Upper lobe of right lung (tissue), 1 donor: Measurements from ENCODE around the gene GANC. TPM values are rescaled to one million over a fixed set of nuclear protein-coding genes. Genes with fewer than 3 reads are reported as not detected.

Source experiments
- ATAC-seq: fragments of 200-7000 bp; cut with Tn5 transposase; one replicate; pipeline ENCODE4 v1.9.1; 2020; ENCODE audit warnings: mild to moderate bottlenecking, moderate library complexity
- DNase-seq: peaks from one replicate; pipeline ENCODE4 v3.0.0-alpha.2; 2020
- H3K27ac ChIP-seq: fragments of 200-600 bp; one replicate; pipeline ENCODE4 v1.8.0; 2022
- H3K27me3 ChIP-seq: fragments of 200-600 bp; one replicate; pipeline ENCODE4 v1.8.0; 2022; ENCODE audit warnings: mild to moderate bottlenecking
- H3K36me3 ChIP-seq: fragments of 200-600 bp; one replicate; pipeline ENCODE4 v1.8.0; 2022
- H3K4me1 ChIP-seq: fragments of 200-600 bp; one replicate; pipeline ENCODE4 v1.8.0; 2022
- H3K4me3 ChIP-seq: fragments of 200-600 bp; one replicate; pipeline ENCODE4 v1.8.0; 2022; ENCODE audit warnings: mild to moderate bottlenecking
- H3K9me3 ChIP-seq: fragments of 200-600 bp; one replicate; pipeline ENCODE4 v1.8.0; 2022
- intact Hi-C: fragments of 100-400 bp; cut with DNase I; formaldehyde crosslinking; loops from one replicate; pipeline ENCODE4 v1.11.0; 2022
- total RNA-seq: library from RNA; stranded (reverse); fragmentation: NEBNext Ultra II Directional; extraction: Animal tissue kit (Norgen Biotek cat#: 25700); gene quantifications from one replicate; pipeline ENCODE4 v1.2.1, GENCODE V29; 2021
- TF ChIP-seq, protein P1 (sequence below): fragments of 200-600 bp; IDR thresholded peaks from one replicate; pipeline ENCODE4 v1.8.0; 2022; ENCODE audit warnings: antibody characterized with exemption
- donor health status: DM: no; HTN: yes; CAD: no; lungs with severe emphysema.

GANC gene
- total RNA-seq, 1 donor from 2014 or later = 111 TPM

DNA sequence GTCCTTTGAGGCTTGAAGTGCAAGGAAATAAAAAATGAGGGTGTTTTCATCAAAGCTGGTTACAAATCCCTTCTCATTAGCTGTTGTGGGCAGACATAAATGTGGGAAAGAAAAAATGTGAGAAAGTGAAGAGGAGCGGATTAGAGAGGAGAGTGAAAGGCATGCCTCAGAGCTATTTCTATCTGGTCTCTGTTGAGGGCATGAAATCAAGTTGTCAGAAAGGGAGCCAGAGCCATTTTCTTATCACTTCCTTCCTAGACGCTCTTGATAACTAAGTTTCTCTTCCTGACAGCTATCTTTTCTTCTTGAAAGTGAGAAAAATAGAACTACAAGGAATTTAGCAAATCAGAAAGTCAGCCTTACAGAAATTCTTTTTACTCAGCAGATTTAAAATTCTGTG, 65.5 kb downstream of the GANC start:
- no peak overlapping the region for H3K4me3 ChIP-seq
- no peak for ATAC-seq
- no peak for DNase-seq

DNA sequence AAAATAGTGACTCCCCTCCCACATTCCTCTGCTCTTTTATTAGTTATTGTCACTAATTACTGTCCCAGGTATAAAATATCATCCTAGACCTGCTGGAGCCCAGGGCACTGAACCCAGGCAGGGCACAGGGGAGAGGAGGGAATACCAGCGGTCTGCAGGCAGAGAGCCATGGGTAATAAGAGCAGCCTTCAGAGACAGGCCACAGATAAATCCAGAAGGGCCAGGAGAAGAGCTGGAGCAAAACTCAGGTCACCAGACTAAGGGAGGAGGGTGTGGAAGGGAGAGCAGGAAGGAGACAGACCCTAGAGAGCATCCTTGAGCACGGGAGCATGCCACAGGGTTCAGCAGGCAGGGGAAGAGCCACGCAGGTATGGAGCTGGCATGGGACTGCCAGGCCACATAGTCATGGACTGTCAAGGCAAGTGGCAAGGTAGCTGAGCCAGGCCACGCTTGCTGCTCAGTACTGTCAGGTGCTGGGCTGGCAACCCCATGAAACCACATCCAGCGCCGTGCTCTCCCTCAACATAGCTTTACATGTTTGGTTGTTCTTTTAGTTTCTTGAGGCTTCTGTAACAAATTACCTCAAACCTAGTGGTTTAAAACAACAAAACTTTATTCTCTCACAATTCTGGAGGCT, 70.7 kb downstream of the GANC start:
- DNase-seq = no peak
- Histone ChIP-seq H3K36me3 (peaks cover 71% of the 10 kb centered on the region), H3K4me1 (no peaks in the 10 kb centered on the region), H3K4me3 (no peak overlapping the region), H3K27me3 (no peaks in the 10 kb centered on the region), H3K27ac (no peak overlapping the region), H3K9me3 (no peaks in the 10 kb centered on the region)
- intact Hi-C loops = no loop called here
- TF ChIP-seq, protein P1, sequence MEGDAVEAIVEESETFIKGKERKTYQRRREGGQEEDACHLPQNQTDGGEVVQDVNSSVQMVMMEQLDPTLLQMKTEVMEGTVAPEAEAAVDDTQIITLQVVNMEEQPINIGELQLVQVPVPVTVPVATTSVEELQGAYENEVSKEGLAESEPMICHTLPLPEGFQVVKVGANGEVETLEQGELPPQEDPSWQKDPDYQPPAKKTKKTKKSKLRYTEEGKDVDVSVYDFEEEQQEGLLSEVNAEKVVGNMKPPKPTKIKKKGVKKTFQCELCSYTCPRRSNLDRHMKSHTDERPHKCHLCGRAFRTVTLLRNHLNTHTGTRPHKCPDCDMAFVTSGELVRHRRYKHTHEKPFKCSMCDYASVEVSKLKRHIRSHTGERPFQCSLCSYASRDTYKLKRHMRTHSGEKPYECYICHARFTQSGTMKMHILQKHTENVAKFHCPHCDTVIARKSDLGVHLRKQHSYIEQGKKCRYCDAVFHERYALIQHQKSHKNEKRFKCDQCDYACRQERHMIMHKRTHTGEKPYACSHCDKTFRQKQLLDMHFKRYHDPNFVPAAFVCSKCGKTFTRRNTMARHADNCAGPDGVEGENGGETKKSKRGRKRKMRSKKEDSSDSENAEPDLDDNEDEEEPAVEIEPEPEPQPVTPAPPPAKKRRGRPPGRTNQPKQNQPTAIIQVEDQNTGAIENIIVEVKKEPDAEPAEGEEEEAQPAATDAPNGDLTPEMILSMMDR = no peak
- peak; percentile 10 for ATAC-seq

More for the DNA sequence above, 65.5 kb downstream of the GANC start:
- TF ChIP-seq, protein P1 = no peak
- Histone ChIP-seq H3K9me3 (peaks cover 6% of the 10 kb centered on the region), H3K36me3 (peaks cover 20% of the 10 kb centered on the region), H3K27me3 (no peaks in the 10 kb centered on the region), H3K4me1 (no peaks in the 10 kb centered on the region), H3K27ac (no peak overlapping the region)
- intact Hi-C loops = no loop called here

DNA sequence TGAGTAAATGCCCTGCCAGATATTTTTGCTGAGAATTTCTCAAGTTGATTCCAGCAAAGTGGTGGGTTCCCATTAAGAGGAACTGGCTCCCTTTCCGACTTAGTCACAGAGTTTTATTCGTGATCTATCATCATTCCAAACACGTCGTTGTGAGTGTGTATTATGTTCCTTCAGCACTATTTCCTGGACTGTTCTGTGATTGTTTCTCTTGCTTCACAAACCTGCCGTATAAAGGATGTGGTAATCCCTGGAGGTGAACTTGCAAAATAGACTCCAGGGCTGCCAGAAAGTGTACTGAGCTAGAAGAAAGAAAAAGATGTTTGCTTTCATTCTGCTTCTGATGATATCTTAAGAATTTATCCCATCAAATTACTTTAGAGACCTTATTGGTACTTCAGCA, 71.8 kb downstream of the GANC start:
- no peaks in the 10 kb centered on the region for H3K4me1 ChIP-seq
- TF ChIP-seq, protein P1 = no peak
- peaks cover 82% of the 10 kb centered on the region for H3K36me3 ChIP-seq
- no peak overlapping the region for H3K4me3 ChIP-seq
- H3K9me3 ChIP-seq = no peaks in the 10 kb centered on the region
- H3K27ac ChIP-seq = no peak overlapping the region
- H3K27me3 ChIP-seq = no peaks in the 10 kb centered on the region
- intact Hi-C loops = no loop called here
- no peak for DNase-seq
- no peak for ATAC-seq

DNA sequence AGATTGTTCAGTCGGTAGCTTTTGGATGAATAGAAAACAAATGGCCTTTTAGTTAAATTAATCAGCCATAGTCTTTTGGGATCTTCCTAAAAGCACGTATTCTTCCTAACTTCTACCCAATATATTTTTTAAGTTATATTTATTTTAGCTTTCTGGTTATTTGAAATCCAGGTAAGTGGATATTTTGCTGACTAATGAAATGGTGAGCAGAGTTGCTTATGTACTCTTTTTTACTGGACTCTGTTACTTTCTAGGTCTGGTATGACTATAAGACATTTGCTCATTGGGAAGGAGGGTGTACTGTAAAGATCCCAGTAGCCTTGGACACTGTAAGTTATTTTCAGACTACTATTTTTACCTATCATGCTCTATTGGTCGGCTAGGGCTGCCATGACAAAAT, 72.5 kb downstream of the GANC start:
- no peaks in the 10 kb centered on the region for H3K27me3 ChIP-seq
- no peaks in the 10 kb centered on the region for H3K4me1 ChIP-seq
- TF ChIP-seq, protein P1 = no peak
- DNase-seq (no peak), ATAC-seq (no peak)
- H3K9me3 ChIP-seq = no peaks in the 10 kb centered on the region
- H3K4me3 ChIP-seq = no peak overlapping the region
- H3K36me3 ChIP-seq = peaks cover 86% of the 10 kb centered on the region
- H3K27ac ChIP-seq = no peak overlapping the region
- intact Hi-C loops = no loop called here

DNA sequence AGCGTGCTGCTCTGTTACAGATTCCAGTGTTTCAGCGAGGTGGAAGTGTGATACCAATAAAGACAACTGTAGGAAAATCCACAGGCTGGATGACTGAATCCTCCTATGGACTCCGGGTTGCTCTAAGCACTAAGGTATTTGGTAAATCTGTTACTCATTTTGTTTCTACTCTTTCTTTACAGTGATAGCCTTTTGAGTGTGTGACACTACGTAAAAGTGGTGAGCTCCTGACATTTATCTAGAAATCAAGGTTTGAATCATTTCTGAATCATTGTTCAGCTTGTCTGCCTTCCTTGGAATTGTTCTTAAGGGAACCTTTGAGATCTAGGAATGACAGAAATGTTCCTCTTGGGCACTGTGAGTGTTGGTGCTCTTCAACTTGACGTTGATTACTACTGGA, 75.1 kb downstream of the GANC start:
- DNase-seq (no peak), ATAC-seq (no peak)
- TF ChIP-seq, protein P1 = no peak
- Histone ChIP-seq H3K27me3 (no peaks in the 10 kb centered on the region), H3K4me3 (no peak overlapping the region), H3K4me1 (no peaks in the 10 kb centered on the region), H3K27ac (no peak overlapping the region), H3K9me3 (no peaks in the 10 kb centered on the region), H3K36me3 (peaks cover 97% of the 10 kb centered on the region)
- intact Hi-C loops = no loop called here

DNA sequence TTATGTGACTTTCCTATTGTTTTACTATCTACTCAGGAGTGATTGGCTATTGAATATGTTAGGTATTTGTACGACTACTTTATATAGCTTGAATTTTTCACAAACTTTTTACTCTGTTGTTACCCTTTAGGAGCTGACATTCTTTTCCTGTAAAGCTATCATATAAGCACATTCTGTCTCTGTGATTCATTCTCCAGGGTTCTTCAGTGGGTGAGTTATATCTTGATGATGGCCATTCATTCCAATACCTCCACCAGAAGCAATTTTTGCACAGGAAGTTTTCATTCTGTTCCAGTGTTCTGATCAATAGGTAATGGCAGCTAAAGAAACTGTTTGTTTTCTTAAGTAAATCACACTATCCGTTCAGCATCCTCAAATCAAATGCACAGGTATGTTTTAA, 76.2 kb downstream of the GANC start:
- Histone ChIP-seq H3K27ac (no peak overlapping the region), H3K27me3 (no peaks in the 10 kb centered on the region), H3K36me3 (peaks cover 97% of the 10 kb centered on the region), H3K9me3 (no peaks in the 10 kb centered on the region), H3K4me3 (no peak overlapping the region), H3K4me1 (no peaks in the 10 kb centered on the region)
- no peak for ATAC-seq
- intact Hi-C loops = no loop called here
- TF ChIP-seq, protein P1 = no peak
- DNase-seq = no peak
